Measurements from ENCODE around the gene IZUMO1.

IZUMO1 gene

GRCh38 chr19:48714759-48715675 lies 31.7 kb downstream of the IZUMO1 start:
- H3K27ac ChIP-seq, result peak overlapping the region; percentile 74 to 82
- no peaks in the 10 kb centered on the region for H3K27me3 ChIP-seq
- no peaks in the 10 kb centered on the region for H3K36me3 ChIP-seq
- H3K9me3 ChIP-seq, result no peaks in the 10 kb centered on the region
- no peak for DNase-seq
- peak overlapping the region; percentile 57 to 73 for H3K4me3 ChIP-seq
- TF ChIP-seq CTCF (IDR thresholded peaks at IDR 0.05), result no peak
- peaks cover 4 to 56% (median 47%) of the 10 kb centered on the region in 4 donors for H3K4me1 ChIP-seq
- intact Hi-C loops (cut with DNase I; ENCODE audit: low total_unique reads), result no loop called here

DNA sequence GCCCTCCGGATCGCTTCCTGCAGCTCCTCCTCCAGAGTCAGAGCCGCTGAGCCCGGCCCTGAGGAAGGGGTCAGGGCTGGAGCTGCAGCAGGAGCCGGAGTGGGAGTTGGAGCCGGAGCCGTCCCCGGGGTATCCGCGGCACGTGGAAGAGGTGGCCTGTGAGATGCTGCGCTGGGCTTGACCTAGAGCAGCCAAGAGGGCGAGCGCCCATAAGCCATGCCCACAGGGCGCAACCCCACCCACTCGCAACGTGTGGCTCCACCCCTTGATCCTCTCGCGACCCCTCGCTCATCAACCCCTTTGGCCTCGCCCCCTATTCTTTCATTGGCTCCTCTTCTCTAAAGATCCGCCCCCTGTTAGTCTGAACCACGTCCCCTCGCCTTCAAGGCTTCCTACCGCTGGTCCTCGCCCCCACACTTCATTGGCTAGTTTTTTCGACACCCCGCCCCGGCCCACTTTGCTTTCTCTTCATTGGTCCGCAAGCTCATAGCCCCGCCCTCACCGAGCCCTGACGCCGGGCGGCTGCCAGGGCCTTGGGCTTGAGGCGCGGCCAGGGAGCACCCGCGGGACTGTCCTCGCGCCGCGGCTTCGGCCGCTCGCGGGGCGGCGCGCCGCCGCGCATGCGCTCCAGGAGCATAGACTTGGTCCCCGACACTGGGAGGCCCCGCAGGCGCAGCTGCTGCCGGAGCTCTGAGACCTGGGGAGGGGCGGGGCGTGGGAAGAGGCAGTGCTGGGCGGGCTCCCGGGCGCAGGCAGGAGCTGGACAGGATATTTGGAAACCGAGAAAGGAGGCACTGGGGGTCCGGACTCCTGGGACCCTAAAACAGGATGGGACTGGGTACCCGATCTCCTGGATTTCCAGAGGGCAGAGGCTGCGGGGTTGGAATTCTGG lies 32.6 kb downstream of the IZUMO1 start:
- H3K9me3 ChIP-seq, result no peaks in the 10 kb centered on the region
- peak overlapping the region; percentile 74 to 82 for H3K27ac ChIP-seq
- H3K36me3 ChIP-seq, result no peaks in the 10 kb centered on the region
- peak; percentile 99 to 100 for DNase-seq
- TF ChIP-seq CTCF (IDR thresholded peaks at IDR 0.05), result no peak
- peaks cover 4 to 47% (median 41%) of the 10 kb centered on the region in 4 donors for H3K4me1 ChIP-seq
- intact Hi-C loops (cut with DNase I; ENCODE audit: low total_unique reads), result no loop called here
- H3K27me3 ChIP-seq, result no peaks in the 10 kb centered on the region
- peak overlapping the region; percentile 57 to 73 for H3K4me3 ChIP-seq

DNA sequence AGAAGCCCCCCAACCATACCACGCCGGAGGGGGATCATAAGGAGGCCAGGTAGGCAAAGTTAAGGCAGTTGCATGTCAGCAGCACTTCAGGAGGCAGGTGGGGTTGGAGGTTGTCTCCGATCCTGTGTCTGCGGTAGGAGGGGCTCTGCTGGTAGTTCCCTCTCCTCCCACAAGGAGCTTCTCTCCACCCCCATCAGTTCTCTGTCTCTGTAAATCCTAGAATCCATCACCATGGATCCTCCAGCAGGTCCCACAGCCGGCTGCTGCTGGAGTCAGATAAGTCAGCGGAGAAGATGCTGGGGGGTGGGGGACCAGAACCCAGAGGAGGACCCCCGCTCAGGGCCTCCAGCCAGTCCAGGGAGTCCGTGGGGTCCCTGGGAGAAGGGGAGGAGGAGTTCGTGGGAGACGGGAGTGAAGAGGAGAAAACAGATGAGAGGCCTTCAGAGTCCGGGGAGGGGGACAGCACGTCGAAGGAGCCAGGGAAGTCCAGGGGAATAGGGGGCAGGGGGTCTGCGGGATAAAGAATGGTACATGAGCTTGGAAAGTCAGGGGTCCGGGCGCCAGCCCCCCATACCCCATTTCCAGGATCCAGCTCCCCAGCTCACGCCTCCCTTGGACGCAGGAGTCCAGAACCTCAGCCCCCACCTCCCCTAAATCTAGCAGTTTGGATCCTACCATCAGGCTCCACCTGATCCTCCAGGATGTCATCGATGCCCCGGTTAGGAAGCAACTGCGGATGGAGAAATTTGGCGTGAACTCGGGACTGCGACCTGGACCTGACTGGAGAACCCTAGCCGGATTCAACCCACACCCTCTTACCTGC lies 33.5 kb downstream of the IZUMO1 start:
- TF ChIP-seq CTCF (IDR thresholded peaks at IDR 0.05), result no peak
- peak overlapping the region; percentile 57 to 73 for H3K4me3 ChIP-seq
- no peaks in the 10 kb centered on the region for H3K9me3 ChIP-seq
- DNase-seq, result no peak
- no peaks in the 10 kb centered on the region for H3K36me3 ChIP-seq
- peak overlapping the region; percentile 72 to 74 for H3K27ac ChIP-seq
- no peaks in the 10 kb centered on the region for H3K27me3 ChIP-seq
- intact Hi-C loops (cut with DNase I; ENCODE audit: low total_unique reads), result no loop called here
- peaks cover 4 to 41% (median 37%) of the 10 kb centered on the region in 4 donors for H3K4me1 ChIP-seq

- H3K27me3 ChIP-seq, result no peaks in the 10 kb centered on the region
- H3K9me3 ChIP-seq, result no peaks in the 10 kb centered on the region
- H3K4me1 ChIP-seq, result peaks cover 4 to 27% (median 26%) of the 10 kb centered on the region in 4 donors
- no peaks in the 10 kb centered on the region for H3K36me3 ChIP-seq
- no peak overlapping the region for H3K4me3 ChIP-seq
- DNase-seq, result no peak
- no peak for TF ChIP-seq CTCF (IDR thresholded peaks at IDR 0.05)
- intact Hi-C loops (cut with DNase I; ENCODE audit: low total_unique reads), result no loop called here
- no peak overlapping the region for H3K27ac ChIP-seq
These were observed 35.5 kb downstream of the IZUMO1 start for GRCh38 chr19:48711106-48711662.

GRCh38 chr19:48708471-48708870 lies 38.2 kb downstream of the IZUMO1 start:
- Histone ChIP-seq H3K36me3 (peaks cover 0 to 5% (median 0%) of the 10 kb centered on the region in 3 donors), H3K4me1 (peaks cover 0 to 8% (median 6%) of the 10 kb centered on the region in 4 donors), H3K4me3 (no peak overlapping the region), H3K27ac (no peak overlapping the region), H3K9me3 (no peaks in the 10 kb centered on the region), H3K27me3 (no peaks in the 10 kb centered on the region)
- no peak for TF ChIP-seq CTCF (IDR thresholded peaks at IDR 0.05)
- DNase-seq, result no peak
- intact Hi-C loops (cut with DNase I; ENCODE audit: low total_unique reads), result no loop called here

Data from tibial artery (tissue), 4 donors.